PC-3 (cell line): ENCODE data around the gene HTR1D. TPM values are rescaled to one million over a fixed set of nuclear protein-coding genes. Genes with fewer than 3 reads are reported as not detected.

Experiments used
- ATAC-seq: fragments of 200-7000 bp; cut with Tn5 transposase; 2 replicates; pipeline ENCODE4 v1.9.1; 2020; ENCODE audit warnings: mild to moderate bottlenecking, moderate library complexity
- BruUV-seq: library from RNA; stranded (reverse); fragments of 400-500 nt; replicated peaks from 2 replicates; lab custom pipeline; 2021; lab: Mats Ljungman, UMichigan
- CTCF ChIA-PET: fragments of 300-600 bp; sonication (Branson Sonifier 250); formaldehyde crosslinking; loops from one replicate; lab custom pipeline; 2022; ENCODE audit warnings: antibody characterized with exemption; lab: Charles Lee
- POLR2A ChIA-PET: fragments of 300-600 bp; sonication (Branson Sonifier 250); formaldehyde crosslinking; loops from one replicate; lab custom pipeline; 2022; ENCODE audit warnings: antibody characterized with exemption; ENCODE audit not compliant: unreplicated experiment; lab: Charles Lee
- DNase-seq: peaks from one replicate; pipeline ENCODE4 v3.0.0-alpha.2; 2015
- H2AFZ ChIP-seq: fragments of 300-600 bp; sonication (generic); 2 replicates; pipeline ENCODE4 v1.6.0; 2016; ENCODE audit warnings: antibody characterized with exemption, low read length
- H3F3A ChIP-seq: fragments of 300-600 bp; sonication (generic); one replicate; pipeline ENCODE4 v1.6.0; 2017; ENCODE audit warnings: antibody characterized with exemption, low read length, control low read depth, mild to moderate bottlenecking; ENCODE audit not compliant: unreplicated experiment
- H3K27ac ChIP-seq: fragments of 300-600 bp; sonication (generic); 2 replicates; pipeline ENCODE4 v1.5.1; 2016; ENCODE audit warnings: mild to moderate bottlenecking, low read length
- H3K27me3 ChIP-seq: fragments of 300-600 bp; sonication (generic); 2 replicates; pipeline ENCODE4 v1.6.1; 2016; ENCODE audit warnings: low read length, mixed read lengths
- H3K36me3 ChIP-seq: fragments of 300-600 bp; sonication (generic); 2 replicates; pipeline ENCODE4 v1.6.1; 2016; ENCODE audit warnings: low read depth, mixed run types, low read length, mixed read lengths
- H3K4me1 ChIP-seq: fragments of 300-600 bp; sonication (generic); 2 replicates; pipeline ENCODE4 v1.5.1; 2016; ENCODE audit warnings: low read length; ENCODE audit not compliant: insufficient read depth
- H3K4me2 ChIP-seq: fragments of 300-600 bp; sonication (generic); 2 replicates; pipeline ENCODE4 v1.6.0; 2016; ENCODE audit warnings: low read length
- H3K4me3 ChIP-seq: fragments of 300-600 bp; sonication (generic); 2 replicates; pipeline ENCODE4 v1.5.1; 2016; ENCODE audit warnings: mild to moderate bottlenecking, low read length, mixed read lengths
- H3K79me2 ChIP-seq: fragments of 300-600 bp; sonication (generic); 2 replicates; pipeline ENCODE4 v1.6.1; 2017; ENCODE audit warnings: low read length, mixed read lengths
- H3K9ac ChIP-seq: fragments of 300-600 bp; sonication (generic); 2 replicates; pipeline ENCODE4 v1.6.0; 2016; ENCODE audit warnings: mild to moderate bottlenecking, low read length
- H3K9me2 ChIP-seq: fragments of 300-600 bp; sonication (generic); replicated peaks from 2 replicates; pipeline ENCODE4 v1.6.1; 2016; ENCODE audit warnings: mixed run types, low read length, mixed read lengths
- H3K9me3 ChIP-seq: fragments of 300-600 bp; sonication (generic); 2 replicates; pipeline ENCODE4 v1.6.1; 2016; ENCODE audit warnings: low read length, mixed read lengths
- H4K20me1 ChIP-seq: fragments of 300-600 bp; sonication (generic); 2 replicates; pipeline ENCODE4 v1.6.1; 2016; ENCODE audit warnings: low read length, mixed read lengths
- CTCF ChIP-seq: fragments of 300-600 bp; sonication (generic); conservative IDR thresholded peaks from 2 replicates; pipeline ENCODE4 v1.5.1; 2017; ENCODE audit warnings: antibody characterized with exemption, low read depth, mild to moderate bottlenecking, low read length
- EZH2 ChIP-seq: fragments of 300-600 bp; sonication (generic); IDR thresholded peaks from one replicate; pipeline ENCODE4 v1.6.1; 2017; ENCODE audit warnings: antibody characterized with exemption, mild to moderate bottlenecking, low read length; ENCODE audit not compliant: unreplicated experiment
- EZH2phosphoT487 ChIP-seq: fragments of 300-600 bp; sonication (generic); IDR thresholded peaks from 2 replicates; pipeline ENCODE4 v1.6.1; 2018; ENCODE audit warnings: mild to moderate bottlenecking, antibody characterized with exemption, low read length, borderline replicate concordance
- intact Hi-C: fragments of 100-400 bp; cut with micrococcal nuclease; formaldehyde crosslinking; loops from 2 replicates; pipeline ENCODE4 v1.9.0; 2023
- total RNA-seq: library from RNA; depleted of rRNA; stranded (reverse); fragments of >200 nt; gene quantifications from 2 replicates; pipeline ENCODE4 v1.2.3, GENCODE V29; 2014

The HTR1D gene
- total RNA-seq, 1 experiment from 2014 or later: 1.3 TPM

- POLR2A ChIA-PET: interaction anchor here (0.5 to 0.7 kb wide), 3 partner anchors 50 to 141 kb away, joined by 6 to 9 read pairs (median 8); no protein-coding TSS in a partner anchor
- no peak for TF ChIP-seq EZH2phosphoT487
- no peak for TF ChIP-seq CTCF
- no peak for TF ChIP-seq EZH2
- no peak overlapping the region; the same call in 1 of the 2 replicates for H3K4me2 ChIP-seq
Observed at GRCh38 chr1:23202263-23202749, 15.0 kb downstream of the HTR1D start.

GRCh38 chr1:23200883-23201282, 16.4 kb downstream of the HTR1D start:
- no TSS peak for BruUV-seq
- ATAC-seq (no peak), DNase-seq (no peak)
- intact Hi-C loops: no loop called here
- no peaks in the 10 kb centered on the region for H4K20me1 ChIP-seq
- no peak for TF ChIP-seq EZH2phosphoT487
- no peak for TF ChIP-seq CTCF
- TF ChIP-seq EZH2: no peak
- H3F3A ChIP-seq: no peaks in the 10 kb centered on the region
- no peak overlapping the region for H3K4me2 ChIP-seq
- ChIA-PET CTCF (interaction anchor here (0.6 kb wide), 1 partner anchor 16 kb away, joined by 6 read pairs; the partner anchor contains the start of gene HTR1D), POLR2A (no interaction called here)
- H3K9me3 ChIP-seq: no peaks in the 10 kb centered on the region
- H2AFZ ChIP-seq: no peak overlapping the region
- no peaks in the 10 kb centered on the region for H3K27me3 ChIP-seq
- no peak overlapping the region for H3K4me3 ChIP-seq
- H3K36me3 ChIP-seq: no peaks in the 10 kb centered on the region
- H3K79me2 ChIP-seq: no peaks in the 10 kb centered on the region
- peaks cover 47% of the 10 kb centered on the region for H3K4me1 ChIP-seq
- H3K9ac ChIP-seq: no peak overlapping the region
- H3K27ac ChIP-seq: no peak overlapping the region
- H3K9me2 ChIP-seq: no peaks in the 10 kb centered on the region

More at GRCh38 chr1:23202263-23202749, 15.0 kb downstream of the HTR1D start:
- CTCF ChIA-PET: no interaction called here
- no peaks in the 10 kb centered on the region for H3K9me3 ChIP-seq
- H2AFZ ChIP-seq: no peak overlapping the region
- no peak overlapping the region for H3K4me3 ChIP-seq
- H3K4me1 ChIP-seq: peaks cover 33% of the 10 kb centered on the region
- H3K36me3 ChIP-seq: no peaks in the 10 kb centered on the region
- H3K27ac ChIP-seq: peak overlapping the region; percentile 15; the same call in 1 of the 2 replicates
- H3F3A ChIP-seq: no peaks in the 10 kb centered on the region
- DNase-seq: peak; percentile 61
- H3K9me2 ChIP-seq: no peaks in the 10 kb centered on the region
- H4K20me1 ChIP-seq: no peaks in the 10 kb centered on the region
- intact Hi-C loops: no loop called here
- no peaks in the 10 kb centered on the region for H3K27me3 ChIP-seq
- H3K9ac ChIP-seq: no peak overlapping the region
- H3K79me2 ChIP-seq: no peaks in the 10 kb centered on the region
- ATAC-seq: peak; percentile 67
- BruUV-seq: no TSS peak

GRCh38 chr1:23198373-23198772, 18.9 kb downstream of the HTR1D start:
- no TSS peak for BruUV-seq
- no peaks in the 10 kb centered on the region for H4K20me1 ChIP-seq
- intact Hi-C loops: loop anchor here (5.0 kb wide), 1 partner anchor 74 kb away; no protein-coding TSS in a partner anchor
- 0 out of 2 replicates have a peak, but pooled peaks cover 2% of the 10 kb centered on the region for H3K36me3 ChIP-seq
- ATAC-seq: peak; percentile 51
- peak overlapping the region; percentile 50 for H3K4me2 ChIP-seq
- H3K27ac ChIP-seq: peak overlapping the region; percentile 96
- ChIA-PET POLR2A (interaction anchor here (0.6 kb wide), 1 partner anchor 20 kb away, joined by 3 read pairs; no protein-coding TSS in a partner anchor), CTCF (interaction anchor here (0.6 kb wide), 1 partner anchor 94 kb away, joined by 3 read pairs; no protein-coding TSS in a partner anchor)
- no peaks in the 10 kb centered on the region for H3F3A ChIP-seq
- no peaks in the 10 kb centered on the region for H3K79me2 ChIP-seq
- no peaks in the 10 kb centered on the region for H3K27me3 ChIP-seq
- H3K9me3 ChIP-seq: no peaks in the 10 kb centered on the region
- TF ChIP-seq EZH2 (no peak), EZH2phosphoT487 (no peak), CTCF (no peak; the same call in 1 of the 2 replicates)
- peak; percentile 95 for DNase-seq
- H3K9ac ChIP-seq: peak overlapping the region; percentile 25
- peaks cover 71% of the 10 kb centered on the region for H3K4me1 ChIP-seq
- H3K4me3 ChIP-seq: no peak overlapping the region
- no peaks in the 10 kb centered on the region for H3K9me2 ChIP-seq
- peak overlapping the region; percentile 24; the same call in 1 of the 2 replicates for H2AFZ ChIP-seq
